NCI-H2107 treated with DMSO at 0.1 percent for 48 hours (cell line): ENCODE measurements around the gene C12orf76.
"Not testable (repeated sequence)": the region's sequence is repeated elsewhere in the genome, so short reads cannot be mapped to it uniquely, and the experiment has no call there.

ENCODE experiments used
- DNase-seq: peaks from one replicate; lab custom pipeline; 2025; ENCODE audit not compliant: unreplicated experiment; lab: John Stamatoyannopoulos, UW

C12orf76 gene

GRCh38 chr12:110048242-110049027 is at the start of gene C12orf76:
Gene C12orf76, minus strand, starts transcription at chr12:110048522. Its CDS starts 27 bp downstream, at chr12:110048495.
- DNase-seq: peak; percentile 97

- DNase-seq: no peak
Observed at GRCh38 chr12:110093631-110094311, 45.4 kb upstream of the C12orf76 start.

- no peak for DNase-seq
Observed at GRCh38 chr12:110091136-110091711, 42.9 kb upstream of the C12orf76 start.

- no peak for DNase-seq
Observed at GRCh38 chr12:110090266-110091135, 42.2 kb upstream of the C12orf76 start.

GRCh38 chr12:110088936-110089335 is 40.6 kb upstream of the C12orf76 start:
- DNase-seq: no peak

- not testable (repeated sequence) for DNase-seq
Observed at GRCh38 chr12:110088216-110088615, 39.9 kb upstream of the C12orf76 start.

- DNase-seq: no peak
Observed at GRCh38 chr12:110084314-110085015, 36.1 kb upstream of the C12orf76 start.

GRCh38 chr12:110080410-110080809 is 32.1 kb upstream of the C12orf76 start:
- DNase-seq: no peak

- DNase-seq: no peak
Observed at GRCh38 chr12:110079477-110080400, 31.4 kb upstream of the C12orf76 start.

GRCh38 chr12:110077800-110078199 is 29.5 kb upstream of the C12orf76 start:
- DNase-seq: no peak

- no peak for DNase-seq
Observed at GRCh38 chr12:110075880-110076279, 27.6 kb upstream of the C12orf76 start.

GRCh38 chr12:110074089-110074488 is 25.8 kb upstream of the C12orf76 start:
- DNase-seq: no peak

- DNase-seq: peak; percentile 78
Observed at GRCh38 chr12:110073049-110073831, 24.9 kb upstream of the C12orf76 start.

GRCh38 chr12:110072636-110073035 is 24.3 kb upstream of the C12orf76 start:
- DNase-seq: not testable (repeated sequence)

GRCh38 chr12:110071967-110072366 is 23.6 kb upstream of the C12orf76 start:
- no peak for DNase-seq

- no peak for DNase-seq
Observed at GRCh38 chr12:110071504-110071903, 23.2 kb upstream of the C12orf76 start.

- DNase-seq: no peak
Observed at GRCh38 chr12:110068654-110069053, 20.3 kb upstream of the C12orf76 start.

- not testable (repeated sequence) for DNase-seq
Observed at GRCh38 chr12:110068115-110068514, 19.8 kb upstream of the C12orf76 start.

- no peak for DNase-seq
Observed at GRCh38 chr12:110067531-110067930, 19.2 kb upstream of the C12orf76 start.
